Tibial nerve (tissue), 3 donors: ENCODE data around the gene FAM151A.

Experiments
- POLR2A ChIP-seq, 2 donors: fragments of 450-650 bp; IDR thresholded peaks; one replicate each; pipeline ENCODE4 v1.6.1; 2017; ENCODE audit warnings: antibody characterized with exemption in 2 of 2, mild to moderate bottlenecking in 2 of 2, moderate library complexity in 2 of 2
- TF ChIP-seq, protein P1 (sequence below), 5 experiments: fragments of 200-600 bp in 3 of 5; fragments of 450-650 bp in 2 of 5; sonication (generic) in 3 of 5; IDR thresholded peaks; one replicate each; pipeline ENCODE4 v1.5.1; 2016 to 2019; ENCODE audit warnings: antibody characterized with exemption in 5 of 5, mild to moderate bottlenecking in 3 of 5, moderate library complexity in 2 of 5

DNA sequence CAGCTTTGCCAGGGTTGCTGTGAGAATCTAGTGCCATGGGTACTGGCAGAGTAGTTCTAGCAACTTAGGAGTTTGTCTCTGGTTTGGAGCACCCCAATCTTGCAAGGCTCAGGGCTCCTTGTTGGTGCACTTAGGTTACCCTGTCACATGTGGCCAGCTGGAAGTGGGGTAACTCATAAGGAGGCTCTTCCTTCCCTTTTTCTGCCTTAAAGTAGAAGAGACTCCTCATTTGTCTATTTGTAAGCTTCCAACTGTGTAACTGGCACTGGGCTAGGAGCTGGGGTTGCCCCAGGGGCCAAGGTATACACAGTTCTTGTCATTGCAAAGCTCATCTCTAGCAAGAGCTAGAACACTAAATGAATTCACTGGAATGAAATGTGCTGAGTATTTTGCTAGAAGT is 28.8 kb upstream of the FAM151A start:
- TF ChIP-seq, protein P1, sequence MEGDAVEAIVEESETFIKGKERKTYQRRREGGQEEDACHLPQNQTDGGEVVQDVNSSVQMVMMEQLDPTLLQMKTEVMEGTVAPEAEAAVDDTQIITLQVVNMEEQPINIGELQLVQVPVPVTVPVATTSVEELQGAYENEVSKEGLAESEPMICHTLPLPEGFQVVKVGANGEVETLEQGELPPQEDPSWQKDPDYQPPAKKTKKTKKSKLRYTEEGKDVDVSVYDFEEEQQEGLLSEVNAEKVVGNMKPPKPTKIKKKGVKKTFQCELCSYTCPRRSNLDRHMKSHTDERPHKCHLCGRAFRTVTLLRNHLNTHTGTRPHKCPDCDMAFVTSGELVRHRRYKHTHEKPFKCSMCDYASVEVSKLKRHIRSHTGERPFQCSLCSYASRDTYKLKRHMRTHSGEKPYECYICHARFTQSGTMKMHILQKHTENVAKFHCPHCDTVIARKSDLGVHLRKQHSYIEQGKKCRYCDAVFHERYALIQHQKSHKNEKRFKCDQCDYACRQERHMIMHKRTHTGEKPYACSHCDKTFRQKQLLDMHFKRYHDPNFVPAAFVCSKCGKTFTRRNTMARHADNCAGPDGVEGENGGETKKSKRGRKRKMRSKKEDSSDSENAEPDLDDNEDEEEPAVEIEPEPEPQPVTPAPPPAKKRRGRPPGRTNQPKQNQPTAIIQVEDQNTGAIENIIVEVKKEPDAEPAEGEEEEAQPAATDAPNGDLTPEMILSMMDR (IDR thresholded peaks at IDR 0.05), result no peak
- no peak for TF ChIP-seq POLR2A (IDR thresholded peaks at IDR 0.05)
